Measurements from ENCODE around the gene PUM2.

The PUM2 gene

DNA sequence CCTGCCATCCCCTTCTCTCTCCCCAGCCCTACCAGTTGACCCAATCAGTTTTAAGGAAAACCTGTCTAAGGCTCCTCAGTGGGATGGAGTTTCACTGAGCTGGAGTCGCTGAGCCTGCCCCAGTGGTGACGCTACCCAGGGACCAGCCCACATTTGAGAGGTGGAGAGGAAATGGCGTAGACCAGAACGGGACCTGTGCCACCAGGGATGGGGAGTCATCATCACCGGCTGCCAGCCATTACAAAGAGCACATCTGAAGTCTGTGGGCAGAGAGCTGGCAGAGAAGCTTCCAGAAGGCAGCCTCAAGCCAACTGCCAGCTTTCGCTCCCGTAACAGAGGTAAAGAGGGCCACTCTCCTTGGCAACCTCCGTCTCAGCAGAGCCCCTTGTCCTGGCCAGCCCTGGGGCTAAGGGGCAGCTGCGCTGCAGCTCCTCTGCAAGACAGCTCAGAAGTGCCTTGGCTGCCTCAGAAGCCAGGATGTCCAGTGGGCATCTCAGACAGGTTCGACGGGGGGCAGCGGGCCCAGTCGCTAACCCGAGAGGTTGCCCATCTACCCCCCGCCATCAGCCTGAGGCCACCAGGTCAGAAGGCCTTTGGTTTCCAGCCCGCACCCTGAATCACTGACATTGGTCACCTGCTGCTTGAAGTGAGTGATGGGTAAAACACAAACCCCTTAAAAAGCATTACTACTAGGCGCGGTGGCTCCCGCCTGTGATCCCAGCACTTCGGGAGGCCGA lies 141.1 kb downstream of the PUM2 start:
- H3K4me3 ChIP-seq (ENCODE audit: low read length), result peak overlapping the region; percentile 3; the same call in 1 of the 2 replicates
- DNase-seq, result peak; percentile 38
- no peaks in the 10 kb centered on the region for H3K9me3 ChIP-seq (replicated peaks; ENCODE audit: insufficient read depth, low read length)
- peak overlapping the region; percentile 87 for H3K4me2 ChIP-seq (ENCODE audit: low read depth, low read length)
- no peak overlapping the region for H2AFZ ChIP-seq (ENCODE audit: low read length)
- H3K79me2 ChIP-seq (ENCODE audit: low read length), result peaks cover 93% of the 10 kb centered on the region
- H3K27ac ChIP-seq (ENCODE audit: low read length), result peak overlapping the region; percentile 98
- no peaks in the 10 kb centered on the region; the same call in 1 of the 2 replicates for H3K36me3 ChIP-seq (replicated peaks; ENCODE audit: insufficient read depth, low read length)
- H3K27me3 ChIP-seq (replicated peaks; ENCODE audit: insufficient read depth, low read length), result no peaks in the 10 kb centered on the region
- H3K9me2 ChIP-seq (replicated peaks; ENCODE audit: insufficient read depth, low read length), result no peaks in the 10 kb centered on the region
- no peak for TF ChIP-seq EZH2 (optimal IDR thresholded peaks at IDR 0.05; ENCODE audit: low read depth, low read length)
- TF ChIP-seq, protein P1, sequence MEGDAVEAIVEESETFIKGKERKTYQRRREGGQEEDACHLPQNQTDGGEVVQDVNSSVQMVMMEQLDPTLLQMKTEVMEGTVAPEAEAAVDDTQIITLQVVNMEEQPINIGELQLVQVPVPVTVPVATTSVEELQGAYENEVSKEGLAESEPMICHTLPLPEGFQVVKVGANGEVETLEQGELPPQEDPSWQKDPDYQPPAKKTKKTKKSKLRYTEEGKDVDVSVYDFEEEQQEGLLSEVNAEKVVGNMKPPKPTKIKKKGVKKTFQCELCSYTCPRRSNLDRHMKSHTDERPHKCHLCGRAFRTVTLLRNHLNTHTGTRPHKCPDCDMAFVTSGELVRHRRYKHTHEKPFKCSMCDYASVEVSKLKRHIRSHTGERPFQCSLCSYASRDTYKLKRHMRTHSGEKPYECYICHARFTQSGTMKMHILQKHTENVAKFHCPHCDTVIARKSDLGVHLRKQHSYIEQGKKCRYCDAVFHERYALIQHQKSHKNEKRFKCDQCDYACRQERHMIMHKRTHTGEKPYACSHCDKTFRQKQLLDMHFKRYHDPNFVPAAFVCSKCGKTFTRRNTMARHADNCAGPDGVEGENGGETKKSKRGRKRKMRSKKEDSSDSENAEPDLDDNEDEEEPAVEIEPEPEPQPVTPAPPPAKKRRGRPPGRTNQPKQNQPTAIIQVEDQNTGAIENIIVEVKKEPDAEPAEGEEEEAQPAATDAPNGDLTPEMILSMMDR (IDR thresholded peaks at IDR 0.05; ENCODE audit: low read length), result no peak
- no peaks in the 10 kb centered on the region for H4K20me1 ChIP-seq (ENCODE audit: insufficient read depth, low read length)
- peak overlapping the region; percentile 76 for H3K9ac ChIP-seq (ENCODE audit: low read length)
- peaks cover 92% of the 10 kb centered on the region for H3K4me1 ChIP-seq (ENCODE audit: low read length)
- peaks cover 95% of the 10 kb centered on the region for H3F3A ChIP-seq (ENCODE audit: insufficient read depth, low read length)

DNA sequence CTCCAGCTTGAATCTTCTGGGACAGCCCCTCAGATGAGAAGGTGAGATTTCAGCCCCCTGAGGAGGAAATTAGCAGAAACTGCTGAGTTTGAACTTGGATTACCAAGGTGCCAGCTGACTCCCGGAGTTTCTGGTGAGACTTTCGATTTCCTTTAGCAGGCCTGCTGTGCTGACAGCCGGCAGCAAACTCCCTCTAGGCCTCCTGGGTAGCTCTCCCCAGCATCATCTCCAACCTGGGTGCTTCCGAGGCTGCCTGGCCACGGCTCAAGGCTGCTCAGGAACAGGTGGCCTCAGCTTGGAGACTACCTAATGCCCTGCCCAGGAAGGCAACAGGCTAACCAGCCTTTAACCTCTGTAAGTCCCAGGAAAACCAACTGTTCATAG lies 142.2 kb downstream of the PUM2 start:
- no peaks in the 10 kb centered on the region for H3K9me2 ChIP-seq (replicated peaks; ENCODE audit: insufficient read depth, low read length)
- H3K4me1 ChIP-seq (ENCODE audit: low read length), result peaks cover 84% of the 10 kb centered on the region
- H3K4me3 ChIP-seq (ENCODE audit: low read length), result peak overlapping the region; percentile 29
- H3K27ac ChIP-seq (ENCODE audit: low read length), result peak overlapping the region; percentile 98
- no peaks in the 10 kb centered on the region for H3K27me3 ChIP-seq (replicated peaks; ENCODE audit: insufficient read depth, low read length)
- TF ChIP-seq, protein P1 (IDR thresholded peaks at IDR 0.05; ENCODE audit: low read length), result no peak
- TF ChIP-seq EZH2 (optimal IDR thresholded peaks at IDR 0.05; ENCODE audit: low read depth, low read length) (no peak), EZH2phosphoT487 (IDR thresholded peaks at IDR 0.05; ENCODE audit: low read length) (no peak)
- peak; percentile 91 for DNase-seq
- H3K9ac ChIP-seq (ENCODE audit: low read length), result peak overlapping the region; percentile 76
- no peaks in the 10 kb centered on the region for H4K20me1 ChIP-seq (ENCODE audit: insufficient read depth, low read length)
- H2AFZ ChIP-seq (ENCODE audit: low read length), result no peak overlapping the region
- peaks cover 94% of the 10 kb centered on the region for H3K79me2 ChIP-seq (ENCODE audit: low read length)
- H3K9me3 ChIP-seq (replicated peaks; ENCODE audit: insufficient read depth, low read length), result no peaks in the 10 kb centered on the region
- peaks cover 87% of the 10 kb centered on the region for H3F3A ChIP-seq (ENCODE audit: insufficient read depth, low read length)
- H3K36me3 ChIP-seq (replicated peaks; ENCODE audit: insufficient read depth, low read length), result peaks cover 10% of the 10 kb centered on the region
- peak overlapping the region; percentile 87 for H3K4me2 ChIP-seq (ENCODE audit: low read depth, low read length)

DNA sequence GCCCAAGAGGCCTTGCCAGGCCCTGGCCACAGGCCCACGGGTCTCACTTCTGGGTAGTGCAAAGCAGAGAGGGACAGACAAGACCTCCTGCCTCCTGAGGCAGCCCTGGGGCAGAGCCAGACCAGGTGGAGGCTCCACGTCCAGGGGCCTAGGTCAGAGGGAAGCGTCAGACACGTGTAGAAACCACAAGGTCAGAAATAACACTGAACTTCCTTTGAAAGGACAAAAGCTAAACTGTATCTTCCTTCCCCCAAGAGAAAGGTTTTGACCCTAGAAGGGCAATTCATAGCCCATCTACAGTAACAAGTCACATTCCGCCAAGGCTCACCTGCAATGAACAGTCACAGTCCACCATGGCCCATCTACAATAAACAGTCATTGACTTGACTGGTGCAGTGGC lies 143.6 kb downstream of the PUM2 start:
- Histone ChIP-seq H3K4me2 (ENCODE audit: low read depth, low read length) (peak overlapping the region; percentile 87), H3K36me3 (replicated peaks; ENCODE audit: insufficient read depth, low read length) (peaks cover 18% of the 10 kb centered on the region), H3K4me1 (ENCODE audit: low read length) (peaks cover 69% of the 10 kb centered on the region), H3F3A (ENCODE audit: insufficient read depth, low read length) (peaks cover 83% of the 10 kb centered on the region), H3K9me2 (replicated peaks; ENCODE audit: insufficient read depth, low read length) (no peaks in the 10 kb centered on the region), H3K9ac (ENCODE audit: low read length) (peak overlapping the region; percentile 76), H2AFZ (ENCODE audit: low read length) (no peak overlapping the region), H3K9me3 (replicated peaks; ENCODE audit: insufficient read depth, low read length) (no peaks in the 10 kb centered on the region), H3K27ac (ENCODE audit: low read length) (peak overlapping the region; percentile 98), H3K4me3 (ENCODE audit: low read length) (peak overlapping the region; percentile 29), H3K27me3 (replicated peaks; ENCODE audit: insufficient read depth, low read length) (no peaks in the 10 kb centered on the region), H4K20me1 (ENCODE audit: insufficient read depth, low read length) (no peaks in the 10 kb centered on the region), H3K79me2 (ENCODE audit: low read length) (peaks cover 93% of the 10 kb centered on the region)
- no peak for TF ChIP-seq EZH2phosphoT487 (IDR thresholded peaks at IDR 0.05; ENCODE audit: low read length)
- TF ChIP-seq, protein P1 (IDR thresholded peaks at IDR 0.05; ENCODE audit: low read length), result no peak
- TF ChIP-seq EZH2 (optimal IDR thresholded peaks at IDR 0.05; ENCODE audit: low read depth, low read length), result no peak
- peak; percentile 94 for DNase-seq

All from MM.1S (cell line).